ENCODE data around the gene PFDN4. TPM values are rescaled to one million over a fixed set of nuclear protein-coding genes. Genes with fewer than 3 reads are reported as not detected.
"Not testable (repeated sequence)": the region's sequence is repeated elsewhere in the genome, so short reads cannot be mapped to it uniquely, and the experiment has no call there.

PFDN4 gene
- total and polyA plus RNA-seq, 3 donors from 2014 or later = 32.8 to 67.3 (median 44.9) TPM

DNA sequence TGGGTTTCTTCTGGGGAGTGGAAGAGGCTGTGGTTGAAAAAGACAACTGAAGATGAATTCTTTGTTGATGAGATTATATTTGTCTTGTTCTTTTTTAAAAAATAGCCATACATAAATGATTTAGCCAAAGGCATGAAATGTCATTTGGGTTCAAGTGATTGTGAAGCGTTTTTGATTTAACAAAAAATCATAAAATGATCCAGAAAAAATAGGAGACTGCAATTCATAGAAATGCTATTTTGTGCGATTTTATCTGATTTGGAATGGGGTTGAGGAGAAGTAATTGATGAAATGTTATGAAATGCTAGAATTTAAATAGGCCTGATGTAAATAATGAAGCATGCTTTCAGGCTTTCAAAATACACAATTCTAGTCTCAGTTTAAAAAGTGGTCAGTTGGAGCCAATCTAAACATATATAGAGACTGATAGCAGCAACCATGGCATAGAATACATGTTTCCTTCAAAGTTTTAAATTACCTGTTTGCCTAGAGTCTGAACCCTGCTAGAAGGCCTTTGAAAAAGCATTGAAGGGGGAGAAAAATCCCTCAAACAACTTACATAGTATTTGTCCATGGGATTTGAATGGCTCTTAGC lies 21.8 kb downstream of the PFDN4 start:
- H3K9me3 ChIP-seq = no peaks in the 10 kb centered on the region

DNA sequence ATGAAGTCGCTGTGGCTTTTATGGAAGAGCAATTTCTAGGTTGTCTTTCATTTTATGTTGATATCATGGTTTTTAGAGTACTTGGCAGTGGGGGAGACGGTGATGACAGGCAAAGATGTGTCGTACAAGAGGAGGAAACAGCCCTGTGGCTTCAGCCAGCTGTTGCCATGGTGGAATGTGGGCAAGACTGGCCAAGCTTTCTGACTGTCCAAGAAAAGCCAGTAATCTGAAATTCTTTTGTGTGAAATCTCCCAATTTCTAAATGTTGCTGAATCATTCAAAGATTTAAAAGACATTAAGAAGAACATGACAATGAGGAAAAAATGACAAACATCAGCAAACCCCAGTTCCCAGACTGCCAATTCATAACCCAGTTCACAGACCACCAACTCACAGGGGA lies 23.1 kb downstream of the PFDN4 start:
- intact Hi-C loops (cut with DNase I; ENCODE audit: low total_unique reads) = no loop called here
- WGBS, 2 donors = 88% methylated on average over 3 of the region's 3 CpGs

More for the DNA sequence above, 21.8 kb downstream of the PFDN4 start:
- Histone ChIP-seq H3K4me1 (no peaks in the 10 kb centered on the region), H3K4me3 (no peak overlapping the region), H3K36me3 (ENCODE audit: low read depth, missing control alignments) (no peaks in the 10 kb centered on the region), H3K27me3 (no peaks in the 10 kb centered on the region), H3K27ac (no peak overlapping the region)
- intact Hi-C loops (cut with DNase I; ENCODE audit: low total_unique reads) = loop anchor here (10.0 kb wide), 1 partner anchor 415 kb away; no protein-coding TSS in a partner anchor
- WGBS, 2 donors = 79 to 82% methylated on average over 2 of the region's 2 CpGs
- no peak for DNase-seq
- no peak for TF ChIP-seq POLR2A (IDR thresholded peaks at IDR 0.05)

GRCh38 chr20:54234991-54235390 lies 27.1 kb downstream of the PFDN4 start:
- Histone ChIP-seq H3K36me3 (ENCODE audit: low read depth, missing control alignments) (no peaks in the 10 kb centered on the region), H3K4me1 (no peaks in the 10 kb centered on the region), H3K4me3 (no peak overlapping the region), H3K9me3 (no peaks in the 10 kb centered on the region), H3K27ac (no peak overlapping the region), H3K27me3 (no peaks in the 10 kb centered on the region)
- intact Hi-C loops (cut with DNase I; ENCODE audit: low total_unique reads) = no loop called here
- TF ChIP-seq, protein P1, sequence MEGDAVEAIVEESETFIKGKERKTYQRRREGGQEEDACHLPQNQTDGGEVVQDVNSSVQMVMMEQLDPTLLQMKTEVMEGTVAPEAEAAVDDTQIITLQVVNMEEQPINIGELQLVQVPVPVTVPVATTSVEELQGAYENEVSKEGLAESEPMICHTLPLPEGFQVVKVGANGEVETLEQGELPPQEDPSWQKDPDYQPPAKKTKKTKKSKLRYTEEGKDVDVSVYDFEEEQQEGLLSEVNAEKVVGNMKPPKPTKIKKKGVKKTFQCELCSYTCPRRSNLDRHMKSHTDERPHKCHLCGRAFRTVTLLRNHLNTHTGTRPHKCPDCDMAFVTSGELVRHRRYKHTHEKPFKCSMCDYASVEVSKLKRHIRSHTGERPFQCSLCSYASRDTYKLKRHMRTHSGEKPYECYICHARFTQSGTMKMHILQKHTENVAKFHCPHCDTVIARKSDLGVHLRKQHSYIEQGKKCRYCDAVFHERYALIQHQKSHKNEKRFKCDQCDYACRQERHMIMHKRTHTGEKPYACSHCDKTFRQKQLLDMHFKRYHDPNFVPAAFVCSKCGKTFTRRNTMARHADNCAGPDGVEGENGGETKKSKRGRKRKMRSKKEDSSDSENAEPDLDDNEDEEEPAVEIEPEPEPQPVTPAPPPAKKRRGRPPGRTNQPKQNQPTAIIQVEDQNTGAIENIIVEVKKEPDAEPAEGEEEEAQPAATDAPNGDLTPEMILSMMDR (IDR thresholded peaks at IDR 0.05) = no peak
- TF ChIP-seq POLR2A (IDR thresholded peaks at IDR 0.05) = no peak
- no peak for DNase-seq
- 87 to 93% methylated on average over 2 of the region's 2 CpGs for WGBS, 2 donors

More for the DNA sequence above, 23.1 kb downstream of the PFDN4 start:
- Histone ChIP-seq H3K27ac (no peak overlapping the region), H3K27me3 (no peaks in the 10 kb centered on the region), H3K36me3 (ENCODE audit: low read depth, missing control alignments) (no peaks in the 10 kb centered on the region), H3K4me3 (no peak overlapping the region), H3K4me1 (no peaks in the 10 kb centered on the region), H3K9me3 (no peaks in the 10 kb centered on the region)
- no peak for DNase-seq
- TF ChIP-seq, protein P1 (IDR thresholded peaks at IDR 0.05) = no peak
- TF ChIP-seq POLR2A (IDR thresholded peaks at IDR 0.05) = no peak

DNA sequence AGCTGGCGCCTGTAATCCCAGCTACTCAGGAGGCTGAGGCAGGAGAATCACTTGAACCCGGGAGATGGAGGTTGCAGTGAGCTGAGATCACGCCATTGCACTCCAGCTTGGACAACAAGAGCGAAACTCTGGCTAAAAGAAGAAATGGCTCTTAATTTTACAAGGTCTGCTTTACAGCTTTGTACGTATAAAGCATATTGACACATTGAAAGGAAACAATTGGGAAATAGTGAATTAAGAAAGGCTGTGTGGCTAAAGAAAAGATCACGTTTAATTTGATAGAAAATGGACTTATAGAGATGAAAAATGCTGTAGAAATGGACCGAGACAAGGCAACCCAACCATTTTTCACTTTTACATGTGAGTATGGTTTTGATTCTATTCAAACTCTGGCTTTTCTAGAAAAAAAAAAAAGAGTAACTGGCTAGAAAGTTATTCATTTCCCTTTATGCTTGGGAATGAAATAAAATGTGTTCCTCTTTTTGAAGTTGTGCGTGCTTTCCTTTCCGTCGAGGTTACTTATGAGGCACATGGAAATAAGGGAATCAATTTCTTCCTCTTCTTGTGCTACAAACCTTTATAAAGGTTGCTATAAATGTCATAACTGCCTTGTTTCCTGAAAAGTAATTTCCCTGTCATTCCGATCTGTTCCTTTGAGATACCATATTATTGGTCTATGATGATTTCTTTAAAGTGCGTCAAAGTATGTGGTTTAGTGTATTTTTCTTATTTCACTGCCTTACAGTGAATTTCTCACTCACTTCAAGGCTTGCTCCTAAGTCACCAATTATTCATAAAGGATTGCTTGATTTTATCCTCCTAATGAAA lies 29.4 kb downstream of the PFDN4 start:
- Histone ChIP-seq H3K27me3 (no peaks in the 10 kb centered on the region), H3K36me3 (ENCODE audit: low read depth, missing control alignments) (no peaks in the 10 kb centered on the region), H3K4me1 (no peaks in the 10 kb centered on the region), H3K9me3 (no peaks in the 10 kb centered on the region), H3K4me3 (no peak overlapping the region), H3K27ac (no peak overlapping the region)
- WGBS, 2 donors = 85 to 91% methylated on average over 12 of the region's 12 CpGs
- intact Hi-C loops (cut with DNase I; ENCODE audit: low total_unique reads) = no loop called here
- no peak for DNase-seq
- TF ChIP-seq POLR2A (IDR thresholded peaks at IDR 0.05) = no peak
- TF ChIP-seq, protein P1 (IDR thresholded peaks at IDR 0.05) = no peak

DNA sequence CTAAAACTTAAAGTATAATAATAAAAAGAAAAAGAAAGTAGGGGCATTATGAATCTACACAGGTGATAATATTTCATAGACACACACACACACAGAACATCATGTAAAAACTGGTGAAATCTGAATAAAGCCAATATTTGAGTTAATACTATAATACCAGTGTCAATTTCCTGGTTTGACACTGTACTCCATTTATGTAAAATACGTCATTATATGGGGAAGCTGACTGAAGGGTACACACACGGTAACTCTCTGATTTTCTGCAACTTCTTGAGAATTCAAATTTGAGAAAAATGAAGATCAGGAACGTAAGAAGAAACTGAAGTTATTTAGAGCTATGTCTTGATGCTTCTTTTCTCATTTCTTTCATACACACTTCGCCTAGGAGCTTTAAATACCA lies 36.2 kb downstream of the PFDN4 start:
- intact Hi-C loops (cut with DNase I; ENCODE audit: low total_unique reads) = no loop called here
- TF ChIP-seq POLR2A (IDR thresholded peaks at IDR 0.05) = no peak
- TF ChIP-seq, protein P1 (IDR thresholded peaks at IDR 0.05) = no peak
- no peaks in the 10 kb centered on the region for H3K9me3 ChIP-seq
- no peak overlapping the region for H3K27ac ChIP-seq
- DNase-seq = no peak
- H3K27me3 ChIP-seq = no peaks in the 10 kb centered on the region
- H3K36me3 ChIP-seq (ENCODE audit: low read depth, missing control alignments) = no peaks in the 10 kb centered on the region
- no peak overlapping the region for H3K4me3 ChIP-seq
- WGBS, 2 donors = 84 to 89% methylated on average over 4 of the region's 4 CpGs
- H3K4me1 ChIP-seq = no peaks in the 10 kb centered on the region

DNA sequence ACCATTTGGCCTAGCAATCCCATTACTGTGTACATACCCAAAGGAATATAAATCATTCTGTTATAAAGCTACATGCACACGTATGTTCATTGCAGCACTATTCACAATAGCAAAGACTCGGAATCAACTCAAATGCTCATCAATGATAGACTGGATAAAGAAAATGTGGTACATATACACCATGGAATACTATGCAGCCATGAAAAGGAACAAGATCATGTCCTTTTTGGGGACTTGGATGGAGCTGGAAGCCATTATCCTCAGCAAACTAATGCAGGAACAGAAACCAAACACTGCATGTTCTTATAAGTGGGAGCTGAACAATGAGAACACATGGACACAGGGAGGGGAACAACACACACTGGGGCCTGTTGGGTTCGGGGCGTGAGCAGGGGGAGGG lies 40.8 kb downstream of the PFDN4 start:
- H3K27ac ChIP-seq; DNase-seq; H3K4me1 ChIP-seq; H3K27me3 ChIP-seq; H3K4me3 ChIP-seq; intact Hi-C loops (cut with DNase I; ENCODE audit: low total_unique reads); H3K9me3 ChIP-seq; H3K36me3 ChIP-seq (ENCODE audit: low read depth, missing control alignments): not testable (repeated sequence)
- WGBS, 2 donors = 88 to 95% methylated on average over 4 of the region's 4 CpGs

All from testis (tissue), 3 donors.